Activated CD8-positive, alpha-beta memory T cell treated with anti-CD3 and anti-CD28 coated beads for 24 hours (primary cell): ENCODE results near the gene CHL1.

Experiments used
- DNase-seq: peaks from one replicate; pipeline ENCODE4 v3.0.0-alpha.2; 2020

Gene CHL1

GRCh38 chr3:288417-288816, 91.9 kb downstream of the CHL1 start:
- DNase-seq = no peak

- no peak for DNase-seq
Observed at GRCh38 chr3:291028-291427, 94.5 kb downstream of the CHL1 start.

- no peak for DNase-seq
Observed at GRCh38 chr3:291646-292436, 95.3 kb downstream of the CHL1 start.

- no peak for DNase-seq
Observed at GRCh38 chr3:294096-294495, 97.5 kb downstream of the CHL1 start.

GRCh38 chr3:294581-294980, 98.0 kb downstream of the CHL1 start:
- no peak for DNase-seq

GRCh38 chr3:295166-295565, 98.6 kb downstream of the CHL1 start:
- DNase-seq = no peak

GRCh38 chr3:297585-297984, 101.0 kb downstream of the CHL1 start:
- no peak for DNase-seq

GRCh38 chr3:299590-300301, 103.2 kb downstream of the CHL1 start:
- no peak for DNase-seq

GRCh38 chr3:307182-307581, 110.6 kb downstream of the CHL1 start:
- DNase-seq = no peak

- no peak for DNase-seq
Observed at GRCh38 chr3:308597-309321, 112.2 kb downstream of the CHL1 start.

- DNase-seq = no peak
Observed at GRCh38 chr3:312160-312733, 115.7 kb downstream of the CHL1 start.

GRCh38 chr3:312911-313310, 116.3 kb downstream of the CHL1 start:
- no peak for DNase-seq

- DNase-seq = no peak
Observed at GRCh38 chr3:317012-317411, 120.4 kb downstream of the CHL1 start.

- no peak for DNase-seq
Observed at GRCh38 chr3:318903-319302, 122.3 kb downstream of the CHL1 start.

- no peak for DNase-seq
Observed at GRCh38 chr3:324423-324822, 127.9 kb downstream of the CHL1 start.

GRCh38 chr3:325495-325894, 128.9 kb downstream of the CHL1 start:
- DNase-seq = no peak

- DNase-seq = no peak
Observed at GRCh38 chr3:330494-331115, 134.0 kb downstream of the CHL1 start.

GRCh38 chr3:331881-332280, 135.3 kb downstream of the CHL1 start:
- DNase-seq = no peak

- no peak for DNase-seq
Observed at GRCh38 chr3:332701-333100, 136.1 kb downstream of the CHL1 start.

- no peak for DNase-seq
Observed at GRCh38 chr3:335240-335639, 138.7 kb downstream of the CHL1 start.

GRCh38 chr3:339351-339750, 142.8 kb downstream of the CHL1 start:
- DNase-seq = no peak

- no peak for DNase-seq
Observed at GRCh38 chr3:341998-342397, 145.4 kb downstream of the CHL1 start.

- no peak for DNase-seq
Observed at GRCh38 chr3:346186-346585, 149.6 kb downstream of the CHL1 start.
